GM21367 (cell line): Measurements from ENCODE around the gene SLC6A11.

Source experiments
- ATAC-seq: cut with Tn5 transposase; IDR thresholded peaks from one replicate; pipeline ENCODE4 v1.9.1; 2021; ENCODE audit not compliant: unreplicated experiment

Gene SLC6A11

DNA sequence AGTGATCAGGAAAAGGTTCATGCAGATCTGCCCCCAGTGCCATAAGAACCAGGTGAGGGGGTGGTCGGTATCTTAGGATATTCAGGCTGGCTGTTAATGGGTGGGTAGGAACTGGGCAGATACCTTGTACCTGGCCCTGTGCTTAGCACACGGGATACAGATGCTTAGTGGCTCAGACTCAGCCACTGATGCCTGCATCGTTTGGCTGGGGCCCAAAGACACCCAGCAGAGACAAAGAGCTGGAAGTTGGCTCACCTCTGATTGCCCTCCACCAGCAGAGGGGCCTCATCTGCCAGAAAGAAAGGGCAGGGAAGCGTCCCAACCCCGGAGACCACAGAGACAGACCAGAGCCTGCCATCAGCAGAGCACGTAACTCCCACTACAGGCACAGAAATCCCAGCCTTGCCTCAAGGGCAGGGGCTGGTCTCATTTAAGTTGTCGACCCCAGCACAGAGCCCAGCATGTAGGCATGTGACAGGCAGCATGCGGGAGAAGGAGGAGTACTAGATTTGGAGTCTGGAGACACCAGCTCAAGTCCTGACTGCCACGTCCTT lies 112.5 kb downstream of the SLC6A11 start:
- ATAC-seq = no peak

DNA sequence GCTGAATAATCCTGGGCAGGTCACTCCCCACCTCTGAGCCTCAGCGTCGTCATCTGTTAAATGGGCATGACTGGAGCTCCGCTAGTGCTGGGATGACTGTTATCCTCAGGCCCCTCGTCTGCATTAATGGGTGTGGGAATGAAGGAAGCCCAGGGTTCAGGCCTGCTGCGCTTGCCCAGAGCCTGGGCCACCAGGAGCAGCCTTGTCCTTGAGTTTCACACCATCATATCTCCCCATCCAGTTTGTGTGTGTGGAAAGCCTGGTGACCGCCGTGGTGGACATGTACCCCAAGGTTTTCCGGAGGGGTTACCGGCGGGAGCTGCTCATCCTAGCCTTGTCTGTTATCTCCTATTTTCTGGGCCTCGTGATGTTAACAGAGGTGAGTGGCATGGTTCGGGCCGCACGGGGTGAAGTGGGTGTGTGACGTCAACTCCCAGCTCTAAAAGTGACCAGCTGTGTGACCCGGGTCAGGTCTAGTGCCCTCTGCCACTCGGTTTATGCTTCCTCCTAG lies 113.0 kb downstream of the SLC6A11 start:
- ATAC-seq = no peak

DNA sequence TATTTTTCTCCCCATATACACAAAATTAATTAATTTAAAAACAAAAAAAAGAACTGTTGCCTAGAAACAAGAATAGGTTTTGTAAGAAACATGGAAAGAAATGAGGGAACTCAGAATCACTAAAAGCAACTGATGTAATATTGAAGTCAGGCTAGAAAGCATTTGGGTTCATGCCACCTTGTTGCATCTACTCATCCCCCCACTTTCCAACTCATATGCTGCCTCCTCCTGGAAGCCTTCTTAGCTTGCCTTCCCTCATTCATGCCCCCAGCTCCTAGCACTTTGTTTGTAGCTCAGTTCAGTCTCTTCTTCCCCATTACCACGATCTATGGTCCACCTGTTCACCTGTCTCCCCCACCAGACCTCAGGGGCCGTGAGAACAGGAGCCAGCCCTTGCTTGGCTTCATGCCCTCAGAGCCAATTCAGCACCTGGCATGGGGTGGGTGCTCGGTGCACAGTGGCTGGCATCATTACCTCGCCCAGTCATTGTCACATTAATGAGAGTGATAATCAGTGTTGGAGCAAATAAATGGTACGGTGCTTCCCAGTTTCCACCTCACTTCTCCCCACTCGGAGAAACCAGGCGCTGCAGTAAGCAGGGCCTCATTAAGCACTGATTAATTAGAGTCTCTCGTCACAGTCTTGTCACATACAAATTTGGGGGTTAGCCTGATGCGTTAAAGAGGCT lies 114.1 kb downstream of the SLC6A11 start:
- ATAC-seq = no peak

DNA sequence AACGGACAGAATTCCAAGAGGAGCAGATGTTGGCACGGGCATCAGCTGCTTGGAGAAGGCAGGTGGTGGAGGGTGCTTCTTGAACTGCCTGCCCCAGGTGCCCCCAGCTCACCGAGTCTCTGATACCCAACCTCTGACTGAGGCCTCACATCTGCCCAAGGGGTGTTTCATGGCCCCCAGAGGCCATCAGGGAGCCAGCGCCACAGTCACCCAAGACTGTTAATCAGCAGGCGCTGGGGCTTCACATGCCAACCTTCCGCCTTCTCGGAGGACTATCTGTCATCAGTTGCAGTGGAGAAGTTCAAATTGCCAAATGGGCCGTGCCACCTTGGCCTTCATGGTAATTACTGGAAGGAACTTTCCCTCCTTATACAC lies 114.6 kb downstream of the SLC6A11 start:
- ATAC-seq = no peak

DNA sequence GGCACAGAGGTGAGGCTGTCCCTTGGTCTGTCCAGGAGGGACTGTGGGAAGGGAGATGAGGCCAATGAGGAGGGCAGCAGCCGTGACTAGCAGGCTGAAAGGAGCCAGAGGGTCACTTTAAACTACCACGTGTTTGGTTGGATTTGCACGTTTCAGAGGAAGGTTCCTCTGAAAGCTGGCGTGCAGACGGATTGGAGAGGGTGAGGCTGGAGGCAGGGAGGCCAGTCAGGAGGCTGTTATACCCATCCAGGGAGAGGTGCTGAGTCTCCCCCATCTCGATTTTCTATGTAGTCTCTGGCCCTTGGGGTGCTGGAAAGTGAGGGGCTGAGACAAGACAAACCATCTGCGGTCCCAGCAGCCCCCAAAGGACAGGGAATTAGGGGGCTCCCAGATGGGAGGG lies 116.6 kb downstream of the SLC6A11 start:
- ATAC-seq = no peak

DNA sequence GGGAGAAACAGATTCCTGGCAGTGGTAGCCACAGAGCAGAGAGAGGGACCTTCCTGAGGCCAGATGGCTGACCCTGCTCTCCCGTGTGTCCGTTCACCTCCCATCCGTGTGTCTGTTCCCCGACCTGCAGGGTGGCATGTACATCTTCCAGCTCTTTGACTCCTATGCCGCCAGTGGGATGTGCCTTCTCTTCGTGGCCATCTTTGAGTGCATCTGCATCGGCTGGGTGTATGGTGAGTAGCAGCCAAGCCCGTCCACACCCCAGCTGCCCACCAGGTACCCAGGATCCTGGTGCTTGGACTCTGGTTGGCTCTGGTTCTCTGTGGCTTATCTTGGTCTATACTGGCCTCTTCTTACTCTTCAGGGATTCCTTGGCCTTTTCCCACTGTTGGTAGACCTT lies 117.0 kb downstream of the SLC6A11 start:
- no peak for ATAC-seq

DNA sequence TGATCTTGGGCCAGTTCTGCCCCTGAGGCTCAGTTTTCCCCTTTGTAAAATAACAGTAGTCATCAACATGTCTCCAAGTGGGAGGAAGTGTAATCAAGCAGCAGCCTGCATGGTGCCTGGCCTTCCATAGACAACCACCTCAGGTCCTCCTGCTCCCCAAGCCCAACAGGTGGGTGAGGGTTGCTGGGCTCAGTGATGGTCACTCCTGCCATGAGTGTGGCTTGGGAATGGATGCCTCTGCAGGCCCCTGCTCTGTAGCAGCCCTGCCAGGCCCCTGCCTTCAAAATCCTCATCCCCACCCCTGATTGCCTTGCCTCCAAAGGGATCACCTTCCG lies 117.4 kb downstream of the SLC6A11 start:
- no peak for ATAC-seq

DNA sequence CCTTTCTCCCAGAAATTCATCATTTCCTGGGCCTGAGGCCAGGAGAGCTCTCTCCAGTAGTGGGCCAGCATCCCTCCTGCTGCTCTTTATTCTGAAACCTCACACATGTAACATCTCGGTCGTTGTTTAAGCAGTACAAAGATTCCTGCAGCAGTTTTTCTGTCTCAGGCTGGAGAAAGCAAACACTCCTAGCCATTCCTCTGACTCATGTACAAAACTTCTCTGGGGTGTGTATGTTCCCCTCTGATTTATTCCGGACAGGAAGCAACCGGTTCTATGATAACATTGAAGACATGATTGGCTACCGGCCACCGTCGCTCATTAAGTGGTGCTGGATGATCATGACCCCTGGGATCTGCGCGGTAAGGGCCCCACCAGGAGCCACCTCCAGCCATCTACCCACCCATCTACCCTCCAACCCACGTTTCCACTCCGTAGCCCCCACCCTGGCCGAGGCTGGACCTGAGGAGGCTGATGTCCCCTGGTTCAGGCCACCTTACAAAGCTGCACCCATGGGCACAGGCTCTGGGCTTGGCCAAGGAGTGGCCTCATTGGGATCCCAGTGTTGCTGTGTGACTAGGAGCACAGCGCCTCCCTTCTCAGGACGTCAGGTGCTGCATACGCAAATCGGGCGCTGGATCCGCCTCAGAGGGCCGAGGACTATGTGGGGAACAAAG lies 117.9 kb downstream of the SLC6A11 start:
- no peak for ATAC-seq

DNA sequence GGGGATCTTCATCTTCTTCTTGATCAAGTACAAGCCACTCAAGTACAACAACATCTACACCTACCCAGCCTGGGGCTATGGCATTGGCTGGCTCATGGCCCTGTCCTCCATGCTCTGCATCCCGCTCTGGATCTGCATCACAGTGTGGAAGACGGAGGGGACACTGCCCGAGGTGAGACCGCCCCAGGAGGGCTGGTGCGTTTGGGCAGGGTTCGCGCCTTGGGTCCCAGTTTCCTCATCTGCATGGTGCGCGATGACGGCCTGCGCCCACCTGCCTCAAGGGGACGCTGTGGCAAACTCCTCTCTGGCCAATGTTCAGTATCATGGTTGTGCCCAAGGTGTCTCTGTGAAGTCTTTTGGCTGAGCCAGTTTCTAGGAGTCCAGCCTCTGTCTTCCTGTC lies 119.0 kb downstream of the SLC6A11 start:
- ATAC-seq = no peak

DNA sequence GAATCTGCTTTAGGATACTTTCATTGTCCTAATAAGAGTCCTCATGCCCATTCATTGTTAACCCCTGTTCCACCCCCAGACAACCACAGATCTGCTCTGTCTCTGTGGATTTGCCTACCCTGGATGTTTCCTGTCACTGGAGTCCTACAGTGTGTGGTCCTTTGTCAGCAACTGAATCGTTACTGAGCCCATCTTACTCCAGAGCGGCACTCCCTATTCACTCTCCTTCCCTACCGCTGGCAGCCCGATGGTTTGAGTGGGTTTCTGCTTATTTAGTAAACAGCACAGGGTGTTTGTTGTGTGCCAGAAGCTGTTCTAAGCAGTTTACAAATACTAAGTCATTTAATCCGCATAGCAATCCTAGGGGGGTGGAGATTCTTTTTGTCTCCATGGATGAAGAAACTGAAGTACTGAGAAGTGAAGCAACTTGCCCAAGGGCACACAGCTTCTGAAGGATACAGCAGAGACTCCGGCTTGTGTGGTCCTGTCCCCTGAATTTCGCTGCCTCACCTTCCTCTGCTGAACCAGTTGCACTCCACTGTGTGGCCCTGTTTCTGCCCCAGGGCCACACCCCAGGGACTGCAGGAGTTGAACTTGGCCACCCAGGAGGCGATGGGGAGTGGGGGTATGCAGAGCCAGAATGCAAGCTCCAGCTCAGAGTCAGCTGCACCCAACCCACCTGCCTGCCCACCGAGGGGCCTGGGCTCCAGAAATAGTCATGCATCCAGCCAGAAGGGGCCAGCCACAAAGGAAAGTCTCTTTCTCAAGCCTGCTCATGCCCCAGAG lies 120.0 kb downstream of the SLC6A11 start:
- ATAC-seq = no peak

DNA sequence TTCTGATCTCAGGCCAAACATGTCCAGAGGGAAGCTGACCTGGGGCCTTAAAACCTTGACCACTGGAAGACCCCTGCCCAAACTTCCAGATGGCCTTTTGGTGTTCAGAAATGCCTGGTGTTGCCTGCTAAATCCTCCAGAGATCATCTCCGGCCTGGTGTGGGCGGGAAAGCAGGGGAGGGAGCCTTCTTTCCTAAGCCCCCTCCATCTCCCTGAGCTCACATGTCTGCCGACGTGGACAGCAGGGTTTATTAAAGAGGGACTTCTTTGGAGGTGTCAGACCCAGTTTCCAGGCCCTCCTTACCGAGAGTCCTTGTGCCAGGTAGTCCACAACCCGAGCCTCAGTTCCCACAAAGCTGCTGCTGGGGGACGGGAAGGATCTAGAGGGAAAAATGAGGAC lies 120.7 kb downstream of the SLC6A11 start:
- ATAC-seq = no peak

DNA sequence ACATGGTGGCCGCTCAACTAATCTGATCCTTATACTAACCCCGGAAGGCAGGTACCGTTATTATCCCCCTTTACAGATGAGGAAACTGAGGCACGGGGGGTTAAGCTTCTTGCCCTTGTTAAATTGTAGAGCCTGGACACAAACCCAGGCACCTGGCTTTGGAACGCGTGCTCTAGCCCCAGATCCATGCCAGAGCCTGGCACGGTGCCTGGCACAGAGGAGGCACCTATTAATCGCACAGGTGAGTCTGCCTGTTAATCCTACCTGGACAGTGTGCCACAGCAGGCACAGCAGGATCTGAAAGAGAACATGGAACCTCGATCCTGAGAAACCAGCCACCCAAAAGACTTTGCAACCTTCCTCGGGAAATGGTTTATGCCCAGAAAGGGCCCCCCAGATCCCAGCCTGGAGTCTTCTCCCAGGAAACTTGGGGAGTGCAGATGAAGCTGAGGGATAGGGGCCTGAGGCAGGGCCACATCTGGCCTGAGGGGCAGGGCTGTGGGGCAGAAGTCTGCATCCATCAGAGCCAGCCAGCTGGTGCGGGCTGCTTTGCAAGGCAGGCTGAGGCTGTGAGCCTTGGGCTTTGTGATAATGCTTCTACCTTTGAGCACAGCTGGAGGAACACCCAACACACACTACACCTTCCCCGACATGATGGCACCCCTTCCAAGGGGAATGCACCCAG lies 121.3 kb downstream of the SLC6A11 start:
- ATAC-seq = no peak

DNA sequence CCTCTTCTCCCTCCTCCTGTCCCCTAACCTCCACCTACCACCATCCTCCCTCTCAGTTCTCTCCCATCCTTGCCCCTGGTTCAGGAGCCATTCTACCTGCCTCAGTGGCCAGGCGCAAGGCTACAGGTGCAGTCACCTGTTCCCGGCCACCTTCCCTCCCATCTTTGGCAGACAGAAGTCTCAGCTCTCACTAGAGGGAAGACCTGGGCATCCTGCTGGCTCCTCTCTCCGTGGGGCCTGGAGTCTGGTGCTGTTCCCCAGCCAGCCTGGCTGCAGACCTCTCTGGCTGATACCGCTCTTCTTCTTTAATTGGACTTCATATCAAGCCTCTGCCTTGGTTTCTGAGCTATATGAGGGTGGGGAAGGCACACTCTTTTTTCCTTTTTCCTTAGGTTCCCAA lies 123.5 kb downstream of the SLC6A11 start:
- ATAC-seq = no peak

DNA sequence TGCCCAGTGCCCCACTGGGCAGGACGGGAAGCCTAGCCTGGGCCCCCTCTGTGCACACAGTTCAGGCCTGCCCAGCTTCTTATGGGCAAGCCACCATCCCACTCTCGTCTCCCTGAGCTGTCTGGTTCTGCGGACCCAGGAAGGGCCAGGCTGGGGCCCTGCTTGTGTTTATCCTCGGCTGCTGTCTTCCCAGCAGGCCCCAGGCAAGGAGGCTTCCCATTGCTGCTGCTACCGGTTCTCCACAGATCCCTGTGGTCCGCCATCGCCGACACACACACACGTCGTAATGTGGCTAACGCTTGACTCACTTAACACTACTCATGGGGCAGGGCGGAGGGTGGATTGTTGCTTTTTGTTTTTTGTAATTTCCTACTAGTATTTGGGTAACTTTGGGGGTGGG lies 124.1 kb downstream of the SLC6A11 start:
- no peak for ATAC-seq

DNA sequence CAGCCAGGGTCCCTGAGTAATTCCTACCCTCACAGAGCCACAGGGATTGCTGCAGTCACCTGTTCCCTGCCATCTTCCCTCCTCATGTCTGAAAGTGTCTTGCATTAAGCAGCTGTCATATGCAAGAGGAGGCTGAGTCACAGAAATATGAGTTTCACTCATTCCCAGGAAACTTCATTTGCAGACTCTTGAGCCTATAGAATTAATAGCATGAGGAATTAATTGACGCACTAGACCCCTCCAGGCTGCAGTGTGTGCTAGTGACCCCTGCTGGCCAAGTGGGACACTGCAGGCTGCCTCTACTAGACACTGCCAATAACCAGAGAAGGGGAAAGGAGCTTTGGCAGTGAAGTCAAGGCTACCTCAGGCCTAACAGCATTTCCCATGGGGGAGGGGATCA lies 125.9 kb downstream of the SLC6A11 start:
- no peak for ATAC-seq

DNA sequence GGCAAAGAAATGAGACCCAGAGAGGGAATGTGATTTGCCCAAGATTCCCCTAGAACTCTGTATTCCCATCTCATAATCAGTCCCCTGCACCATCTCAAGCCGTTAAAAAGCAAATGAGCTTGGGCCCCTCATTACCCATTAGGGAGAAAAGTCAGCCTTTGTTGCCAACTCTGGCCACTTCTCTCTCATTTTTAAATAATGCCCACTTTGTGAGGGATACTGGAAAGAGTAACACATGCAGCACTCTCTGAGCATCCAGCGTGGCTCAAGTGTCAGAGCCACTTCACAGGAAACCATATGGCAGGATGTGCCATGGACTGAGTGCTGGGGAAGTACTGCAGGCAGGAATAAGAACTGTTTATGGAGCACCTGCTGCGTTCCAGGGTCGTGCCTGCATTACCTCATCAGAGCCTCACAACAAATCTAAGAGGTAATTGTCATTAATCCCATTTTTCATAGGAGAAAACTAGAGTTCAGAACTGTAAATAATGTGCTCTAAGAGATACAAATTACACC lies 126.7 kb downstream of the SLC6A11 start:
- ATAC-seq = no peak

DNA sequence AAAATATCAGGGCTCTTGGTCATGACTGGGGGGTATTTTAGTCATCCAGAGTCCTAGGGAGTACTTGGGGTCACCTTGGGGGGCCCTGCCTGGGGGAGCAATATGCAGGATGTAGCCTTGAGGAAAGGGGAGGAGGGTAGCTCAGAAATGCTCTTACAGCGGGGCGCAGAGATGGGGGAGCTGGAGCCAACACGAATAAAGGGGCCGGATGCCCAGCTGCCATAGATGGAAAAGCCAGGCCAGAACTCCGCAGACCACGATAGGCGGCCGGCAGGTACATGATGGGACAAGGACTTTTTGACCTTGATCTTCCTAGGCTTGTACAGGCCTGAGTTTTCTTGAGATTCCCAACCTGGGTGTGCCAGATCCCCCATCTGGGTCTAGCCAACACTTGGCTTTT lies 128.8 kb downstream of the SLC6A11 start:
- ATAC-seq = no peak

DNA sequence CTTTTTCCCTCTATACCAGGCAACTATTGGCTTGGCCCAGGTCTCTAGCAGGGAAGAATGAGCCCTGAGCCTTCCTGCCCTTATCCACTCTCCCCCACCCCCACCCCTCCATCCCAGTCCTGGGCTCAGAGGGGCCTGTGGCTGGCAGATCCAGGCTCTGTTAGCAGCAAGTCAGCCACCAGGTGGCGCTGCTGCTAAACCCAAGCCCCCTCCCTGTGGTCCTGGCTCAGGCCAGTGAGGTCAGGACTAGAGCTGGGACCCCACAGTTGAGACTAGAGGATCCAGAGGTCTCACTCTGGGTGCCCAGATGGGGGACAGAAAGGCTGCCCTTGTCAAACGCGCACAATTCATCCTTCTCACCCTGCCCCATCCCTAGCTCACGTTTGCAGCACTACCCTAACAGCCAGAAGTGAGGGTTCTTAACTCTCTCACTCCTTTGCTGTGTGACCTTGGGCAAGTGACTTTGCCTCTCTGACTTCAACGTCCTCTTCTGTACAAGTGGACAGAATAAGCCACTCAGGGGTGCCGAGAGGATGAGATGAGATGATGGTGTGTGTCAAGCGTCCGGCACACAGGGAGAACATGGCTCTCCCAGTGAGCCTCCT lies 129.8 kb downstream of the SLC6A11 start:
- ATAC-seq = peak; percentile 51

DNA sequence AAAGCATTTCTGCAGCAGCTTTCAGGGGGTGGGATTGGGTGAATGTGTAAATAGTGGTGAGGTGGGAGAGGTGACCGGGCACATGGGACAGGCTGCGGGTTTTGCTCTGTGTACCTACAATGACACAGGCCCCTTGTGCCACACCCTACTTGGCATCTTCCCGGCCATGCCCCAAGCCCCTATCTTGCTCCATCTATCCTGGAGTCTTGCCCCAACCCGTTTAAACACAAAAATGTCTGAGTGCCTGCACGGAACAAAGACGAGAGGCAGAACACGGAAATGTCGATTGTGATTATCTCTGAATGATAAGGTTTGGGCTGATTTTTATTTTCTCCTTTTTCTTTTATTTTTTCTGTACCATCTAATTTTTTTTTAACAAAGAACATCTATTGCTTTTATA lies 130.5 kb downstream of the SLC6A11 start:
- ATAC-seq = no peak

DNA sequence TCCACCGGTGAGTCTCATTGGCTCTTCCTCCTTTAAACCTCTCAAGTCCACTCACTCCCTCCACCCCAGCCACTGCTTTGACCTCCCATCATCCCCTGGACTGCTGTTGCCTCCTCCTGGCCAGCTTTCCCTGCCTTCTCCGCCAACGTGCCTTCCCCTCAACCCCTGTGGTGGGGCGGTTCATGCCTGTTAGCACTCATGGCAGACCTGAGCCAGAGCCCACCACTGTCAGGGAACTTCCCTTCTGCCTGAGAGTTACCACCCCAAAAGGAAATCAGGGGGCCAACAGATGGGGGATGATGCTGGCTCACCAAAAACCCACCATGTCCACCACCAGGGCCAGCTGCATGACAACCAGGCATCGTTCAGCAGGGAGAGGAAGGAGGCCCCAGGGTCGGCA lies 132.3 kb downstream of the SLC6A11 start:
- ATAC-seq = no peak

DNA sequence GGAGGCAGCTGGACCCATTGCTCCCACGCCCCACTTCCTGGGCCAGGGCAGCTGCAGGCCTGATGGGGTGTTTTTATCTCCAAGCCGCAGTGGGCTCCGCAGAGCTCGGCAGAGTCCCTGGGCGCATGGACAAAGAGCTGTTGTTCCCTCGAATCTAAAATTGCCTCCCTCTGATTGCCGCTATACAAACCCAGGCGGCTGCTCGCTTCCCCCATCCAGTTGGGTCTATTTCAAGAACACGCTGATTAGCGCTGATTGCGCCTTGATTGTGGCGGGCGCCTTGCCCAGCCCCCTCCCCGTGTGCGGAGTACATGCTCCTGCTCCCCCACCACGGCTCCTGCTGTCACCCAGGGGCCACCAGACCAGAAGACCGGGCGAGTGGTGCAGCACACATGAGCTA lies 133.2 kb downstream of the SLC6A11 start:
- ATAC-seq = no peak
